ENCODE measurements around the gene TMEM184B. TPM values are rescaled to one million over a fixed set of nuclear protein-coding genes. Genes with fewer than 3 reads are reported as not detected.

TMEM184B gene
- polyA plus RNA-seq, 1 experiment = 75.5 TPM

GRCh38 chr22:38223289-38223960 lies 49.4 kb downstream of the TMEM184B start:
- POLR2A ChIA-PET = no interaction called here
- Histone ChIP-seq H3K4me3 (ENCODE audit: low read depth, low read length) (no peak overlapping the region), H3K36me3 (ENCODE audit: control insufficient read depth, insufficient read depth, low read length) (peaks cover 48% of the 10 kb centered on the region), H3K27me3 (ENCODE audit: control insufficient read depth, insufficient read depth, low read length) (no peaks in the 10 kb centered on the region)
- TF ChIP-seq, protein P1, sequence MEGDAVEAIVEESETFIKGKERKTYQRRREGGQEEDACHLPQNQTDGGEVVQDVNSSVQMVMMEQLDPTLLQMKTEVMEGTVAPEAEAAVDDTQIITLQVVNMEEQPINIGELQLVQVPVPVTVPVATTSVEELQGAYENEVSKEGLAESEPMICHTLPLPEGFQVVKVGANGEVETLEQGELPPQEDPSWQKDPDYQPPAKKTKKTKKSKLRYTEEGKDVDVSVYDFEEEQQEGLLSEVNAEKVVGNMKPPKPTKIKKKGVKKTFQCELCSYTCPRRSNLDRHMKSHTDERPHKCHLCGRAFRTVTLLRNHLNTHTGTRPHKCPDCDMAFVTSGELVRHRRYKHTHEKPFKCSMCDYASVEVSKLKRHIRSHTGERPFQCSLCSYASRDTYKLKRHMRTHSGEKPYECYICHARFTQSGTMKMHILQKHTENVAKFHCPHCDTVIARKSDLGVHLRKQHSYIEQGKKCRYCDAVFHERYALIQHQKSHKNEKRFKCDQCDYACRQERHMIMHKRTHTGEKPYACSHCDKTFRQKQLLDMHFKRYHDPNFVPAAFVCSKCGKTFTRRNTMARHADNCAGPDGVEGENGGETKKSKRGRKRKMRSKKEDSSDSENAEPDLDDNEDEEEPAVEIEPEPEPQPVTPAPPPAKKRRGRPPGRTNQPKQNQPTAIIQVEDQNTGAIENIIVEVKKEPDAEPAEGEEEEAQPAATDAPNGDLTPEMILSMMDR (IDR thresholded peaks at IDR 0.05; ENCODE audit: insufficient read depth, low read depth, low read length) = 0 out of 2 replicates have a peak, but pooled peaks have one; percentile 6
- DNase-seq (ENCODE audit: low read depth) = no peak
- CTCF ChIA-PET = no interaction called here

DNA sequence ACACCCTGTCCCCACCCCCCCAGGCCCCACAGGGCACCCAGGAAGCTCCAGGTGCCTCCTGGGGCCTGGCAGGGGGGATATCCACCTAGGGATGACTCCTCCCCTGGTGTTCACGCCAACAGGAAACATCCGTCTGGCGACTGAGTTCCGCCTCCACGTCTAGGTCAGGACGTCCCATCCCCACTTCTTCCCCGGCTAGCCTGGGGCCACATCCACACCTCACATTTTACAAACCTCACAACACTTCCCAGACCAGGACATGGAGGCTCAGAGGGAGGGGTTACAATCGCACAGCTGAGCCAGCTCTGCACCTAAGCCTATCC lies 50.1 kb downstream of the TMEM184B start:
- ChIA-PET CTCF (interaction anchor here (0.6 kb wide), 1 partner anchor 123 kb away, joined by 3 read pairs; no protein-coding TSS in a partner anchor), POLR2A (no interaction called here)
- peaks cover 43% of the 10 kb centered on the region for H3K36me3 ChIP-seq (ENCODE audit: control insufficient read depth, insufficient read depth, low read length)
- DNase-seq (ENCODE audit: low read depth) = no peak
- H3K4me3 ChIP-seq (ENCODE audit: low read depth, low read length) = no peak overlapping the region
- TF ChIP-seq, protein P1 (IDR thresholded peaks at IDR 0.05; ENCODE audit: insufficient read depth, low read depth, low read length) = no peak
- no peaks in the 10 kb centered on the region for H3K27me3 ChIP-seq (ENCODE audit: control insufficient read depth, insufficient read depth, low read length)

DNA sequence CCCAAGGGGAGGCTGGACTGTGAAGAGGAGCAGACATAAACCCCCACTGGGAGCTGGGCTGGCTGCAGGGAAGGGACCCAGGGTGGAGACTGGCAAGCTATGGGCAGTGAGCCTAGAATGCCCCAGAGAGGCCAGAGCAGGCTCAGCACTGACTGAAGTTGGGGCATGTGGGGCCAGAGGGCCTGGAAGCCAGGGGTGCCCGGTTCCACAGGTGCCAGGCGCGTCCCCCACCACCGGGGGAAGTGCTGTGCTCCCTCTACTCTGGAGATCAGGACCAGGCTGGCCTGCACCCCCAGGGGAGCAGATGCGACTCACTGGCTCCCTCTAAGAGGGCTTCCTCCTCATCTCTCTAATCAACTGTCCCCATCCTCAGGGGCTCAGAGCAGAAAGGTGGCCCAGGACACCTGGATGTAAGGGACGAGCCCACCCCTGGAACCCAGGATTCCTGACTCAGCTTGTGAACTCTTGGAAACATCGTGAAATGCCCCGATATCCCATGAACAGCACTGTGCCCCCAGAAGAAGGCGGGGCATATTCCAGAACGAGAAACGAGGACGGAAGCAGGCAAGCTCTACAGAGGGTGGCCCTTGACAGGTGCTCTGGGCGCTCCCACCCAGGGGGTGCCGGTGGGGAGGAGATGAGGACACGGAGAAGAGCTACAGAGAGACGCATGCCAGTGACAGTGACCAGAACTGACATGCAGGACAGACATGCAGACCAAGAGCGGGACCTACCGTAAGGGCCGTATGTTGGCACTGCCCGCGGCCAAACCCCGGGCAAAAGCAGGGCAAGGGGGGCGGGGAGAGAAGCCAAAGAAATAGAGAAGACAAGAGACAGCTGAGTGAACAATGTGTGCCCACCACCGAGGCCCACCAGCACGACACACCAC lies 50.7 kb downstream of the TMEM184B start:
- Histone ChIP-seq H3K4me3 (ENCODE audit: low read depth, low read length) (no peak overlapping the region), H3K27me3 (ENCODE audit: control insufficient read depth, insufficient read depth, low read length) (no peaks in the 10 kb centered on the region), H3K36me3 (ENCODE audit: control insufficient read depth, insufficient read depth, low read length) (peaks cover 38% of the 10 kb centered on the region)
- no peak for DNase-seq (ENCODE audit: low read depth)
- TF ChIP-seq, protein P1 (IDR thresholded peaks at IDR 0.05; ENCODE audit: insufficient read depth, low read depth, low read length) = no peak
- ChIA-PET POLR2A (no interaction called here), CTCF (interaction anchor here (0.6 kb wide), 1 partner anchor 124 kb away, joined by 3 read pairs; no protein-coding TSS in a partner anchor)

GRCh38 chr22:38221407-38221806 lies 51.4 kb downstream of the TMEM184B start:
- ChIA-PET CTCF (no interaction called here), POLR2A (no interaction called here)
- DNase-seq (ENCODE audit: low read depth) = no peak
- Histone ChIP-seq H3K4me3 (ENCODE audit: low read depth, low read length) (no peak overlapping the region), H3K36me3 (ENCODE audit: control insufficient read depth, insufficient read depth, low read length) (peaks cover 32% of the 10 kb centered on the region), H3K27me3 (ENCODE audit: control insufficient read depth, insufficient read depth, low read length) (no peaks in the 10 kb centered on the region)
- TF ChIP-seq, protein P1 (IDR thresholded peaks at IDR 0.05; ENCODE audit: insufficient read depth, low read depth, low read length) = no peak

DNA sequence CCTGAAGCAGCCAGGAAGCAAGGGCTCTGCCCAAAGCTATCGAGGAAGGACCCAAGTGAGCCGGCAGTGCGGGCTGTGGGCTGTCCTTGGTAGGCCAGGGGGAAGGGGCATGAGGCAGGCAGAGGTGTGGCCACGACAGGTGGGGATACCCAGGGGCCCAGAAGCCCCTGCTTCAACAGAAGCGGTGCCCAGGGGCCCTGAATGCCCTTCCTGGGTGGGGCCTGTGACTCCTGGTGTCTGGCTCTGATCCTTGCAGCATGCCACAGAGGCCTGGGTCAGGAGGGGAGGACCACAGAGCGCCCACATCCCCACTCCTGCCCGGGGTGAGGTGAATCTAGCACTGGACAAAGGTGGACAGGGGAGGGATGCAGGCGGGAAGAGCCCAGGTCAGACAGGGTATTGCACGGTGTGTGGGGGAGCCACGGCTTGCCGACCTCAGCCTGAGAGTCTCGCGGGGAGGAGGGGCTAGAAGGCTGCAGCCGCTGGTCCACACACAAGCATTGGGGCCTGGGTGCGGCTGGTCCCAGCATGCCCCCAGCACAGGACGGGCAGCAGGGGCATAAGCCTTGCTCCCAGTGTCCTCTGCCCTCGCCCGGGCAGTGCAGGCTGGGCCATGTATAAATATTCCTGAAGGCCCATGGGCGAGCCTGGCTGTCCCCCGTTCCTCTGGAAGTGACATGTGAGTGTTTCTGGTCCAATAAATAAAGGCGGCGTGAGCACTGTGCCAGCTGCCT lies 52.0 kb downstream of the TMEM184B start:
- TF ChIP-seq, protein P1 (IDR thresholded peaks at IDR 0.05; ENCODE audit: insufficient read depth, low read depth, low read length) = no peak
- peaks cover 30% of the 10 kb centered on the region for H3K36me3 ChIP-seq (ENCODE audit: control insufficient read depth, insufficient read depth, low read length)
- H3K27me3 ChIP-seq (ENCODE audit: control insufficient read depth, insufficient read depth, low read length) = no peaks in the 10 kb centered on the region
- ChIA-PET CTCF (no interaction called here), POLR2A (no interaction called here)
- no peak for DNase-seq (ENCODE audit: low read depth)
- no peak overlapping the region for H3K4me3 ChIP-seq (ENCODE audit: low read depth, low read length)
